GM21360 (cell line): Measurements from ENCODE around the gene DST.

Source experiments
- ATAC-seq: cut with Tn5 transposase; IDR thresholded peaks from one replicate; pipeline ENCODE4 v1.9.1; 2021; ENCODE audit warnings: mild to moderate bottlenecking, moderate library complexity; ENCODE audit not compliant: unreplicated experiment

Gene DST

DNA sequence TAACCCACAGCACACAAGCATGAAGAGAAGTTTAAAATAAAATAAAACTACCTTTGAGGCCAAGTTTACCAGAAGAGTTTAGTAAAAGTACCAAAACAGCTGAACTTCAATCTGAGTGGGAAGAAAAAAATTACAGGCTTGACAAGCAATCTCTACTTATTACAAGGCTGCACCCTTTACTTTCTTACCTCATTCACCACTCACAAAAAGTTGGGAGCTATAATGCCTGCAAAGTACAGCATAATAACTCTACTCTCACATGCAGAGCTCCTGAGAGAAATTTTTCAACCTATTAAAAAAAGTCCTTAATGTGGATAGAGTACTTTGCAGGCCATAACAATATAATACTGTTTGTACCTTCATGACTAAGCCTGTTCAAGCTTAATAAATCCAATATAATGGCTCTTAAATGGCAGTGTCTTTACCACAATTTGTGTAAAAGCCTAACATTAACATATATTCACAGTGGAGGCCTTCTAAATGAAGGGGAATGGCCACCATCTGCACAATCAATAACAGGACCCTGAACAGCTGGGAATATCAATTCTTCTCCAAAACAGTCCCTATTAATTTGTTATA lies 103.1 kb downstream of the DST start:
- ATAC-seq, result no peak

DNA sequence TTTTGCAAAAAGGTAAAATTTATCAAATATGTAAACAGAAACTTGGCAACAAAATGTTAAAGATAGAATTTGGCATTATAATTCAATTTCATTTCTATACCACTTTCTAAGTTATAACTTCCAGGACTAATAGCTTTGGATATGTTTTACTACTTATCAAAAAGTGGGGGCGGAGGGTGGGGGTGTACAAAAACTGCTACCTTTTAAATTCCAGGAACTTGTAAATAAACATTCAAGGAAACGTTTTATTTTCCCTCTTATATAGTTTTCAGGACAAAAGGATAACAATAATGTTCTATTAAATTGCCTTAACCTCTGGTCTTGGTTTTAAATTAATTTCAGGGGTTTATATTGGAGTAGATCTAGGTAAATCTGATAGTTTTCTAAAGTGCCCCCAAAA lies 103.8 kb downstream of the DST start:
- no peak for ATAC-seq

DNA sequence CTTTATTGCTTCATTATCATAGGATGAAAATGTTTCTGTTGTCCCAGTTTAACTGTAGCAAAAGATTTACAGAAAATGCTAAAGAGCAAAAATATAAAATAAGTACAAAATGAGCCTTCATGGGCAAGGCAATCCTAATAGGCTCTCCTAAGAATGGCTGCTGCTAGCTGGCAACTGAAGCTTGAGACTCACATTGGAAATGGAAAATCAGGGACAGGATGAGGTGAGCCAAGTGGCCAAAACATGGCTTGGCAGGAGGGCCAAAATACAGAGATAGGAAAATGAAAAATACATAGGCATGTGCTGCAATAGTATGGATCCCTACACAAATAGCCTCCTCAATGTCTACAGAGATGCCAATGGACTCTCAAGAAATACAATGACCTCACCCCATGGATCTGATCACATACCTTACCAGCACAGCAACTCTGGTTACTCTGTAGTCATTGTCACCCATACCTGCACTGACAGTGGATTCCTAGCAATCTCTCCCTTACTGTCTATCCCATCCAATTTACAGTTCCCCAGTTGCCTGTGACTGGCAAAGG lies 105.4 kb downstream of the DST start:
- no peak for ATAC-seq

DNA sequence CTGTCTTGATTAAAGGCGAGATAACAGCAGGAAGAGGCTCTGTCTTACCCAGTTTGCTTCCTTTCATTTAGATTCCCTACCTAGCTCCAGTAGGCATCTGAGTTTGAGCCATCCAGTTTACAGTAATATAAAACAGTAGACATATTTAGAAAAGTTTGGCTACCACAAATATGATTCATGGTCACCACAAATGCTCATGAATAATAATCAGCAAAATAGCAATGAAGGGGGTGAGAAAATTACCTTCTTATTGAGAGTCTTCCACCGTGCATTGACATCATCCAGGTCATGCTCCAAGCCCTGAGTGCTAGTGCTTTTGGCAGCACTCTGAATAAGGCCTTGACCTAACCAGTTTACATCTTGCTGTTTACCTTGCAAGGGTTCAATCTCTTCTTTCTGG lies 106.2 kb downstream of the DST start:
- ATAC-seq, result no peak

DNA sequence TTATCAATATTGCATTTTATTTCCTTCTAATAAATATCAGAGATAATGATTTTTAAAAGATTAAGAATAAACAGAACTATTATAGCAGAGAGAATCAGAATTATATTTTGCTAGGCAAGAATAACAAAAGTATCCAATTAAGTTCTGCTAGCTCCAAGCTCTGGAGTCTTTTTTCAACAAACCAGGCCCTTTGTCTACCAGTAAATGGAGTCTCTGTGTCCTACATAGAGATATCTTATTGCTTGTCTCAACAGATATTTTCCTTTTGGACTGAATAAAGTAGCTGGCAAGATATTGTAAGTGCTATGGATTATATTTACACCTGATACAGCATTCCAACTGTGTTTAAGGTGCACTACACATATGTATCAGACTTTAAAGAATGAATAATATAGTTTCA lies 107.1 kb downstream of the DST start:
- no peak for ATAC-seq

DNA sequence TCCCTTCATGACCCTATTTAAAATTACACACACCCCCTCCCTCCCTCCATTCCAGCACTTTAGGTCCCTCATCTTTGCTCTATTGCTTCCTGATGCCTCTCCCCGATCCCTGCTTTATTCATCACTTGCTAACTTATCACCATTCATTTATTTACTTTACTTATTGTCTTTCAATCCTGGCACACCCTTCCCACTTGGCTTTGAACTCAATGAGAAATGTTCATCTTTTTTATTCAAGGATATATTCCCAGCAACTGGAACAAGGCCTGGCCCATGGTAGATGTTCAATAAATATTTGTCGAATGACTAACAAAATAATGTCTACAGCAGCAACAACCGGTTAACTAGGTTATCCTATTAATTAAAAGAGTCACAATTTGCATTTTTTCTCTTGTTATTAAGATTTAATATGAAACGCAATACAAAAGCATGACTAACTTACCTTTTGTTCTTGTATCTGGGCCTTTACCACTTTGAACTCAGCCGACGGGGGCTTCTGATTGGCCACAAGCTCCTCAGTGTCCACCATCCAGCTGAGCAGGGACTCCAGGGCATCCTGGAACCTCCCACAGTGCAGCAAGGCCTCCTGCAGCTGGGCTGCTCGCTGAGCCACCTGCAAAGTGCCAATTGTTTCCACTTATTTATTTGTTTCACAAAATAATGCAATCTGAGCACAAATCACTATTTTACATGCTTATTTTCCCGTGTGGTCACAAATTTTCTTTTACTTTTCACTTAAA lies 107.8 kb downstream of the DST start:
- no peak for ATAC-seq

DNA sequence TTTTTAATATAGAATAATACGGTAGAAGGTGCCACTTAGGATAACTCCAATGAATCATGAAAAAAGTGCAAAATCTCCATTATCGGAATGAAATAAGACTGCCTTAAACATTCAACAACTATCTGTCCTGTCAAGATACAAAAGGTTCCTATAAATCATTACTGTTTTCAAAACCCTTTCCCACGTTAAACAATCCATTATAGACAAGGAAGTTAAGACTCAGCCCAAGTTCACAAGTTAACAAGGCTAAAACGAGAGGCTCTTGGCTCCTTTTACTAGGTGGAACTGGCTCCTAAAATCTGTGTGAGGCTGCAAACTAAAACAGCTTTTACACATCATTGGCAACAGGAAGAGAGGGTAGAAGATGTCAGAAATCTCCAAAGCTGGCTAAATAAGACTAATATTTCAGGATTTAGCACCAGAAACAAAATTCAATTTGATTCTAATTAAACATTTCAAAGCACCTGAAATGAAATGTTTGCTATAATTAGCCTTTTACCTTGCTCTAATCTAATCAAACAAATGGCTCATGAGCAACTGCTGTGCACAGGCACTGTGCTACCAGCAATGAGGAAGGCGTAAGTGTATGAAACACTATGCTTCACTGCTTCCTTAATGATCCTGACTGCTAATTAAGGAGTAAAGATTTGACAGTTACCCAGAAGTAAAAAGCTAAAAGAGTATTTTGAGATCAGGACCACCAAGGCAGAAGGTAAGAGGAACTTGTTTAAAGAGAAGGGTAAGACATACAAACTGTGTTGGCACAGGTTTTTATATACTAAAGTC lies 109.7 kb downstream of the DST start:
- no peak for ATAC-seq

DNA sequence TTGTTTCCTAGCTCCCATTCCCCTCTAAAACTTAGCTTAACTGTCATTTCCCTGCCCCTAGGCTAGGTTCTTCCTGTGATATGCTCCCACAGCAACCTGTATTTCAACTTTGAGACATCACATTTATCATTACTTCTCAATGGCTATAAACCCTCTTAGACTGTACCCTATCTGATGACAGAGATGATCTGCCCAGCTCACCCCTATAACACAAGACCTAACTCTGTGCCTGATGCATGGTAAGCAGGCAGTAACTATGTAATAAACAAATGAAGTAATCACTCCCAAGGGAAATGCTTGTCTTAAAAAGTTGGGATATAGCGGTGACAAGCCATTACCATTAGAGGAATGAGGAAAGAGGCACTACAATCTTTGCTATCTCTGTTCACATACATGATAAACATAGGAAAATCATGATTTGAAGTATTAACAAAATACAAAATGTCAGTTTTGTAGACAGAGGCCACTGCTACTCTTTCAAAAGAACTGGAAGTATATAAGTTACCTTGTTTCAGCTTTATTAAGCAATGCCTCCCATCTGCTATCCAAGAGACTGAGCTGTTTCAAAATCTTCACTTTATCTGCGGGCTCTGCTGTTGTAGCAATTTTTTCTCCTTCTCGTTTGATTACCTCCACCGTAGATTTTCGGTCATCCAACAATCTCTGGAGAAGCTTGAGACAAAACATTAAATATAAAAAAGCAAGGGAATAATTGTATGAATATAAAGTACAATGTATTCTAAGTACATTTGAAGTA lies 110.7 kb downstream of the DST start:
- ATAC-seq, result no peak

DNA sequence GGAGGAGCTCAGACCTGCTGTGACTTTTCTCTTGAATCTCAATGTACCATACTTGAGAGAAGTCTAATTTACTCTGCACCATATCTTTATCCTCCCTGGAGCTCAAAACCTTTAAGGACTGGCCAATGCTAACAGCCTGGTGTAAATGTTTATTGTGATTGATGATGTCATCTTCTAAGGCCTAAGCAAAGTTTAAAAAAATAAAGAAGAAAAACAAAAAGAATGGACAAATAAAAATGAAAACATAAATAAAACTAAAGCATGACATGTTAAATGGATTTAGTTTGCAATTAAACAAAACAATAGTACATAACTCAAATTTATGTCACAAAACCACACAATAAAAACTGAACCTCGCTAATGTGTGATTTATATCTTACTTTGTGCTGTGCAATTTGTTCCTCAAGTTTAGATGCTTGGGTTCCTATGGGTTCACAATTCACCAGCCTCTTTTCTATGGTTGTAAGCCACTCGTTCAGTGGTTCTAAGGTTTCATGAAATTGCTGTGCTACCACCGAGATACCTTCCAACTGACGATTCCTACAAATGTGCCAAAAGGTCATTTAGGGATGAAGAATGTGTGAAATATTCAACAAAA lies 113.0 kb downstream of the DST start:
- no peak for ATAC-seq

DNA sequence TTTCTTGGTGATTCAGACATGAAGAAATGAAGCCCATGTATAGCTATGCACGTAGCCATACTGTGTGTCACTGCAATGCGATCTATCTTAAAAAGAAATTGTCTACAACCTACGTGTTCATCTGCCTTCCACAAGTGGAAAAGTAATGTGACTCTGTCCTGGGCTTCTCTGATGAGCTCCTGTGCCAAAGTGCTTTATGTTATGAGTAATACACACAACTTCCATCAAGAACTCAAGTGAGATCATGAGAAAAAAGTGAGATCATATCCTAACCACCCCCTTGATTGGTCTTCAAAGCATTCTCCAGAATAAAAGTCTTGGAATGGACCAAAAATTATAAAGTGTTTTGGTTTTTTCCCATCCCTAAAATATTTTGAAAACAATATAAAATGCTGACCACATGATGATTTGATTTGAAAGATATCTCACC lies 114.3 kb downstream of the DST start:
- no peak for ATAC-seq

DNA sequence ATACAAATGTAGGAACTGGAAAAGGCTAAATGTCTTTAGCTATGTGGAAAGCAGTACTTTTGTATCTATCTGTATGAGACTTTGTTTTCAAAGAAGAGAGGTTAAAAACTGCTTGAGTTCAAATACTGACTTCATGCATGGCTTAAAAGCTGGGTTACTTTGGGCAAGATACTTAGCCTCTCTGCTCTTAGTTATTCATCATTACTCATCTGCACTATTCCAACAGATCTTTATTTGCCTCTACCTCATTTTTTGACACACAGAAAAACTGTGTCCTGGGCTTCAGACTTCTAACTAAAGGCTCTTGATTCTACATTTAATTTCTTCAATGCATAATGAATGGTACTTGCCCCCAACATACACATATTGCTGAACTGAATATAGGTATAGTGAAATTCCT lies 114.8 kb downstream of the DST start:
- ATAC-seq, result no peak

DNA sequence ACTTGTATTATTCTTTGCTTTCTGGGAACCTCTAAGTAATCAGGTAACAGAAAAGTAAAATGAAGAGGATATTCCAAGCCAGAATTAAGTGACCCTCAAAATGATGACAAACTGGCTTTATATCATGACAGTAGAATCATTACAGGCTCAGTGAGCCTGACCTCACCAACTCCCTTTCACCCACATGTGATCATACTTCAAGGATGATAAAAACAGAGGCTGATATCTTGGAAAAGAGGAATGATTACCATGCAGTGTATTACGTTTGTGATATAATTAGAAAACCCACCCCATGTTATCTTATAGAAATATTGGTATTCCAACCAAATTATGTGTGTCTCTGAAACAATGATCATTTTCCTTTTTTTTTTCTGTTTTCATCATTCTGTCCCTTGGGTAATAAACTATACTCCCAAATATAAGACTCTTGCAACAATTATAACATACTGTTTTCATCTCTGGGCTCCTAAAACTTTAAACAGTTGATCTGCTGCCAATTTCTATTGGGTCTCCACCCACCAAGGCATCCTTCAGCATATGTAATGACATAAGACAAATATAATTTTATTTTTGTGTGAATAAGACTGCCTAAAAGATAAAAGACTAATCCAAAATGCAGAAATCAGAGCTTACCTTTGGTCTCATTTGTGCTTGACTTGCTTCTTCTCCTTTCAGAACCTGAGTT lies 115.7 kb downstream of the DST start:
- ATAC-seq, result no peak

DNA sequence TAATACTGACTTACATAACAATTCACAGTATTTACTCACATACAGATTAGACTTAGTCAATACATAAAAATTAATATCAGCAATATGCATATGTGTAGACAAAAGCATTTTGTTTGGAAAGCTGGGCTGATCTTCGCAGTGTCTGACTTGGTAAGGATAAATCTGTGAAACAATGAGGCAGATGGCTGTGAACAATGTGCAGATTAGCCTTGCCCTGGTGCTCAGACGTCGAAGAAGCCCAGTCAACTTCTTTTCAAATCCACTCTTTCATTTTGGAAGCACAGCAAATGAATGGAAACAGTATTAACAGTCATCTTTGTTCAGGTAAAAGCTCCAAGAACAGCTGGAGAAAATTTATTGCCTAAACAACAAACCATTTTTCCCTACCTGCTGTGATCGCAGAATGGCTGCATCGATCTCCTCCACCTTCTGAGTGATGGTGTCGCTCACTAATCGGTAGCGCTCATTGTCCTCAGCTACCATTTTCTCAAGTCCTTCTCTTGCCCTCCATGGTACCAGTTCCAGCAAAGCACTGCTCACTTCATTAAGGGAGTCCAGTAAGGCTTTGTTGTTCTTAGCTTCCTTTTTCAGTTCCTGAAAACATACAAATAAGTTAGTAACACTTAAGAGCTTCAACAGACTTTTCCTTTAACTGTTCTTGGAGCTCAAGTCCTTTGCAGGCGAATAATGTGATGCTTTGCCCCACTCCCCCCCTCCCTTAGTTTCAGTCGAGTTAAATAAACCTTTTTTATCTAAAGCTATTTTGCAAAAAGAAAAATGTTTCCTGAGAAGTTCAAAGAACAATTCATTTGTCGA lies 116.5 kb downstream of the DST start:
- ATAC-seq, result no peak

DNA sequence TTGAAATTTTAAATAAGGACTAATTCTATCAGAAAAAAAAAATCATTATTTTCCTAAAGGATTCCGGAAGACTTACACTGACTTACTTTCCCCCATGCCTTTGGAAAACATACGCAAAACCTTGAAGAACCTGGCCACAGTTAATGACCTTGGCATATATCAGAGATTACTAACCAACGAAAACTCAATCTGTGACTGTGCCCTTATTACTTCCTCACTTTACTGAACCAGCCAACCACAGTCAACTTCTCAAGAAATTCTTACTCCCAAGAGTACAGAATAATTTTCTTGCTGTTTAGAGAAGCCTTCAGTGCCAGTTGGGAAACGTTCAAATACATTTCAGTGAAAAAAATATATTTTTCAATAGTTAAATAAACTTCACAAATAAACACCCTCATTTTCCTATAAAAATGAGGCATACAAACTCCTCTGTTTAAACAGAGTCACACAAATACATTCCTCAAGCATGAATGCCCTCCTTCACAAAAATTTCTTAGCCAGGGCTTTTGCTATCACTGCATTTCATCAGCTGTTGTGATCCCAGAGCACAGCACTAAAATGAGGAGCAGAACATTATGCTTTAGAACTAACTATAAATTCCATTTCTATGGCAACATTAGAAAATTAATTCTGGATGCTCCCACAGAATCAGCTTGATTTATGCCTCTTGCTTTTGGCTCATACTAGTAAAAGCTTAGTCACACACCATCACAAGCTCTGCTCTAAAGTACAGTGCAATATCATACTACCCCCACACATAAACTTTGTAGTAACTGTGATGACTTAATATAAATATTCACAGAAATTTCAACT lies 117.6 kb downstream of the DST start:
- no peak for ATAC-seq

DNA sequence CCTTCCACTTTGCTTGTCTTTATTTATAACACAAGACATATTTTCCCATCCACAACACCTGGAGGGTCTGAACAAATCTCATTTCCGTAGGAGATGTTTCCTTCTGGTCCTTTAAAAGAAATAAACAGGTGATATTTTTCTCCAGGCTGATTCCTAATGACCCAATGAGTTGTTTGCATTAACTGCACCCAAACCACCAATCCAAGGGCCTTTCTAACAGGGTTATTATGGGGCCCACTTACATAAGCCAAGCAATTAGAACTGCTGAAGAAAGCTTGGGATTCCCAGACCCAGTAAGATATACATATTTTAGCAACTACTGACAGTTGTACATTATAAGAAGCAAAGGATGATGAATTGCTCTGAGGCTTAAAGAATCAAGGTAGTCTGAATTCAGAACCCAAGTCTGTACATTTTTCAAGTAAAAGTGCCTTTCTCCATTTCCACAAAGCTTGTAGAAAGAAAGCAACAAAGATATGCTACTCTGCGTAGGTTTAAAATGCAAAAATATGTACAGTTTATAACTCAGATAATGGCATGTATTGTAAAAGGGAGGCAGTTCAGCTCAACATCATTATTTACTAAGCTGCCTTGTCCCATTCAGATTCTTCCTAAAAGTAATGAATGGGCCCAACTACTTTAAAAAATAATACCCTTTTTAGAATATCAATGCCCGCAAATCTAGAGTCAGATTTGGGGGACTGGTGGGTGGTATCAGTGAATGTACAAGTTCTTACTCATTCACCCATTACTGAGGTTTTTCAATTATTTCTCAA lies 120.0 kb downstream of the DST start:
- ATAC-seq, result no peak

DNA sequence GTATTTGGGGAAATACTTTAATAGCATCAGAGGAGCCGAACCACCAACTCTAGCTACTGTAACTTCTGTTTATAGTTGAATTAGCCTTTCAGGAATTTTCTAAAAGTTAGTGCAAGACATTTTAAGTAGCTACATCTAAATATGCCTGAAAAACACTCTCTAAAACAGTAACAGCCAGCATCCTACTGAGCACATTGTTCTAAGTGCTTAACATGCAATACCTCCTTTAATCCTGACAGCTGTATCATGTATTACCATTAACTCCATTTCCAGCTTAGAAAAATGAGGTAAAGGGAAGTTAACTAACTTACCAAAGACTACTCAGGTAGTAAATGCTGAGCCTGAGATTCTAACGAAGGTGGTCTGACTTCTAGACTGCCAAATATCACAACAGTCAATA lies 120.7 kb downstream of the DST start:
- no peak for ATAC-seq

DNA sequence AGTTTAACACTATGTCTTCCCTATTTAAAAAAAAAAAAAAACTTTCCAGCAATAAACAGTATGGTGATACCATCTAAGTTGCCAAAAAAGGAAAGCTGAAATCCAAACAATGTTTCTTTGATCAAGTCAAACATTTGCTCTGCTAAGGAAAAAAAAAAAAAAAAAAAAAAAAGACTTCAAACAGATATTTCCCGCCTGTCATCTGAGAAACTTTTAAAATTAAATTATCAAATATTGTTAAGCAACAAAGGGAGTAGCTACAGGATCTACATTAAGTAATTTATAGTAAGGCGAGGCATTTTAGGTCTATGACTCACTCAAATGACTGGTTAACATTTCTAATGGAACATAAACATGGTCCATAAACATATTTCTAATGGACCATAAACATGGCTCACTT lies 121.2 kb downstream of the DST start:
- ATAC-seq, result no peak

DNA sequence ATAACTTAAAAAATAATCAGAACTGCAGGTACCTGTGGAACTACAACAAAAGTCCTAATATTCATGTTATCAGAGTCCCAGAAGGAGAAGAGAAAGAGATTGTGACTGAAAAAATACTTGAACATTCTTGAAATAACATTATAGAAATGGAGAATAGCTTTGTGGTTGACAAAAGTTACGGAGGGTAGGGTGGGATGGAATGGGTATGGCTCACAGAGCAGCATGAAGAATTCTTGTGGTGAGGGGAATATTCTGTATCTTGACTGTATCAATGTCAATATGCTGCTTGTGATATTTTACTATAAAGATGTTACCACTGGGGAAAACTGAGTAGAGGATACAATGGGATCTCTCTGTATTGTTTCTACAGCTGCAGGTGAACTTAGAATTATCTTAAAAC lies 122.5 kb downstream of the DST start:
- ATAC-seq, result no peak
